Activated gamma-delta T cell (primary cell): ENCODE measurements around the gene PODNL1.

Experiments
- DNase-seq: peaks from one replicate; lab custom pipeline; 2025; lab: John Stamatoyannopoulos, UW

The PODNL1 gene

GRCh38 chr19:13958043-13958442, 19.8 kb upstream of the PODNL1 start:
- DNase-seq = no peak

GRCh38 chr19:13957051-13957450, 18.8 kb upstream of the PODNL1 start:
- no peak for DNase-seq

- no peak for DNase-seq
These were observed 18.1 kb upstream of the PODNL1 start for GRCh38 chr19:13956365-13956744.

- no peak for DNase-seq
These were observed 17.6 kb upstream of the PODNL1 start for GRCh38 chr19:13955662-13956364.

- no peak for DNase-seq
These were observed 16.0 kb upstream of the PODNL1 start for GRCh38 chr19:13954185-13954584.

- no peak for DNase-seq
These were observed 14.8 kb upstream of the PODNL1 start for GRCh38 chr19:13952931-13953531.

GRCh38 chr19:13952154-13952930, 14.1 kb upstream of the PODNL1 start, which contains the start of gene DCAF15:
Gene DCAF15 (plus strand): TSS chr19:13952509. CDS start chr19:13952513, 4 bp downstream.
- peak; percentile 93 for DNase-seq

GRCh38 chr19:13951799-13952153, 13.6 kb upstream of the PODNL1 start:
- DNase-seq = no peak

- no peak for DNase-seq
These were observed 12.8 kb upstream of the PODNL1 start for GRCh38 chr19:13951043-13951442.

GRCh38 chr19:13946414-13946813, 8.2 kb upstream of the PODNL1 start:
- no peak for DNase-seq

- DNase-seq = no peak
These were observed 3.9 kb upstream of the PODNL1 start for GRCh38 chr19:13942023-13942684.

GRCh38 chr19:13937479-13938300, 527 bp downstream of the PODNL1 start:
- no peak for DNase-seq

GRCh38 chr19:13935765-13936510, 2.3 kb downstream of the PODNL1 start:
- no peak for DNase-seq

GRCh38 chr19:13934785-13935109, 3.5 kb downstream of the PODNL1 start:
- DNase-seq = no peak

- no peak for DNase-seq
These were observed 5.3 kb downstream of the PODNL1 start for GRCh38 chr19:13932911-13933393.

- no peak for DNase-seq
These were observed 6.0 kb downstream of the PODNL1 start for GRCh38 chr19:13932149-13932637.

GRCh38 chr19:13931391-13932148, 6.6 kb downstream of the PODNL1 start:
- DNase-seq = no peak

GRCh38 chr19:13930402-13930801, 7.8 kb downstream of the PODNL1 start:
- DNase-seq = no peak

- no peak for DNase-seq
These were observed 8.3 kb downstream of the PODNL1 start for GRCh38 chr19:13929956-13930355.

- no peak for DNase-seq
These were observed 8.9 kb downstream of the PODNL1 start for GRCh38 chr19:13929340-13929739.
